Cardiac fibroblast (primary cell): ENCODE measurements around the gene TM4SF5.

Experiments
- DNase-seq, 2 donors: peaks; one replicate each; pipeline versions ENCODE4 v3.0.0 to v3.0.0-alpha.2; 2010; ENCODE audit warnings: low read depth in 2 of 2
- H3K4me3 ChIP-seq, 2 donors: replicated peaks in 1 of 2; 1 replicate in 1 of 2; 2 replicates in 1 of 2; pipeline ENCODE4 v1.5.1; 2011; ENCODE audit warnings: low read depth in 2 of 2, low read length in 2 of 2, mild to moderate bottlenecking in 2 of 2, moderate library complexity in 1 of 2
- CTCF ChIP-seq: IDR thresholded peaks from one replicate; pipeline ENCODE4 v1.5.1; 2011; ENCODE audit warnings: low read depth, mild to moderate bottlenecking, low read length, inconsistent platforms

The TM4SF5 gene

GRCh38 chr17:4780325-4780955 is 8.8 kb downstream of the TM4SF5 start:
- TF ChIP-seq CTCF, result no peak
- DNase-seq, result no peak

GRCh38 chr17:4782652-4783051 is 11.0 kb downstream of the TM4SF5 start:
- TF ChIP-seq CTCF, result no peak
- DNase-seq, result no peak

More at GRCh38 chr17:4780325-4780955, 8.8 kb downstream of the TM4SF5 start:
- no peak overlapping the region for H3K4me3 ChIP-seq

GRCh38 chr17:4785311-4786105 is 13.8 kb downstream of the TM4SF5 start:
- peak overlapping the region; percentile 16 to 18 for H3K4me3 ChIP-seq
- no peak for TF ChIP-seq CTCF
- no peak for DNase-seq

More at GRCh38 chr17:4782652-4783051, 11.0 kb downstream of the TM4SF5 start:
- H3K4me3 ChIP-seq, result no peak overlapping the region

- no peak for TF ChIP-seq CTCF
- H3K4me3 ChIP-seq, result peak within 1 kb of the TSS; percentile 16 to 18
- peak; percentile 28 to 35 for DNase-seq
These were observed 14.4 kb downstream of the TM4SF5 start, which contains the start of gene VMO1 for GRCh38 chr17:4786106-4786511. Gene VMO1 (minus strand): TSS chr17:4786364. CDS start chr17:4786352, 12 bp downstream.

GRCh38 chr17:4786516-4786915 is 14.8 kb downstream of the TM4SF5 start:
- no peak for TF ChIP-seq CTCF
- DNase-seq, result peak; percentile 12 to 53
- H3K4me3 ChIP-seq, result peak overlapping the region; percentile 16 to 18

- TF ChIP-seq CTCF, result no peak
- no peak overlapping the region for H3K4me3 ChIP-seq
These were observed 16.6 kb downstream of the TM4SF5 start for GRCh38 chr17:4788159-4788806.

More at GRCh38 chr17:4788159-4788806, 16.6 kb downstream of the TM4SF5 start:
- DNase-seq, result no peak
